Measurements from ENCODE around the gene ZC3H10. TPM values are rescaled to one million over a fixed set of nuclear protein-coding genes. Genes with fewer than 3 reads are reported as not detected.

The ZC3H10 gene
- total and polyA plus RNA-seq, 2 donors = 4.6 to 4.9 TPM

- no peaks in the 10 kb centered on the region for H3K36me3 ChIP-seq (ENCODE audit: insufficient read depth)
- H3K27ac ChIP-seq (ENCODE audit: low read depth) = no peak overlapping the region
- WGBS = 80% methylated on average over 3 of the region's 3 CpGs
- H3K4me3 ChIP-seq (ENCODE audit: low read depth, low read length) = no peak overlapping the region
- no peak for DNase-seq (ENCODE audit: extremely low spot score)
- no peaks in the 10 kb centered on the region for H3K4me1 ChIP-seq (ENCODE audit: insufficient read depth)
These were observed 32.0 kb upstream of the ZC3H10 start for GRCh38 chr12:56086096-56086495.

GRCh38 chr12:56086608-56087007 is 31.5 kb upstream of the ZC3H10 start:
- 81% methylated on average over 6 of the region's 6 CpGs for WGBS
- H3K4me3 ChIP-seq (ENCODE audit: low read depth, low read length) = no peak overlapping the region
- no peak overlapping the region for H3K27ac ChIP-seq (ENCODE audit: low read depth)
- DNase-seq (ENCODE audit: extremely low spot score) = no peak
- H3K36me3 ChIP-seq (ENCODE audit: insufficient read depth) = no peaks in the 10 kb centered on the region
- H3K4me1 ChIP-seq (ENCODE audit: insufficient read depth) = no peaks in the 10 kb centered on the region

GRCh38 chr12:56087220-56087619 is 30.8 kb upstream of the ZC3H10 start:
- WGBS = 78% methylated on average over 6 of the region's 6 CpGs
- H3K4me1 ChIP-seq (ENCODE audit: insufficient read depth) = no peaks in the 10 kb centered on the region
- DNase-seq (ENCODE audit: extremely low spot score) = no peak
- no peak overlapping the region for H3K27ac ChIP-seq (ENCODE audit: low read depth)
- no peak overlapping the region for H3K4me3 ChIP-seq (ENCODE audit: low read depth, low read length)
- no peaks in the 10 kb centered on the region for H3K36me3 ChIP-seq (ENCODE audit: insufficient read depth)

GRCh38 chr12:56097738-56098137 is 20.3 kb upstream of the ZC3H10 start:
- DNase-seq (ENCODE audit: extremely low spot score) = no peak
- H3K36me3 ChIP-seq (ENCODE audit: insufficient read depth) = no peaks in the 10 kb centered on the region
- 84% methylated on average over 6 of the region's 6 CpGs for WGBS
- H3K4me3 ChIP-seq (ENCODE audit: low read depth, low read length) = no peak overlapping the region
- H3K4me1 ChIP-seq (ENCODE audit: insufficient read depth) = no peaks in the 10 kb centered on the region
- no peak overlapping the region for H3K27ac ChIP-seq (ENCODE audit: low read depth)

- H3K4me1 ChIP-seq (ENCODE audit: insufficient read depth) = no peaks in the 10 kb centered on the region
- DNase-seq (ENCODE audit: extremely low spot score) = no peak
- 83% methylated on average over 3 of the region's 3 CpGs for WGBS
- H3K27ac ChIP-seq (ENCODE audit: low read depth) = no peak overlapping the region
- no peaks in the 10 kb centered on the region for H3K36me3 ChIP-seq (ENCODE audit: insufficient read depth)
- no peak overlapping the region for H3K4me3 ChIP-seq (ENCODE audit: low read depth, low read length)
These were observed 19.5 kb upstream of the ZC3H10 start for GRCh38 chr12:56098592-56098991.

- DNase-seq (ENCODE audit: extremely low spot score) = no peak
- Histone ChIP-seq H3K4me1 (ENCODE audit: insufficient read depth) (no peaks in the 10 kb centered on the region), H3K27ac (ENCODE audit: low read depth) (no peak overlapping the region), H3K4me3 (ENCODE audit: low read depth, low read length) (no peak overlapping the region), H3K36me3 (ENCODE audit: insufficient read depth) (no peaks in the 10 kb centered on the region)
- WGBS = 90% methylated on average over 4 of the region's 4 CpGs
These were observed 18.3 kb upstream of the ZC3H10 start for GRCh38 chr12:56099787-56100186.

- DNase-seq (ENCODE audit: extremely low spot score) = no peak
These were observed 17.0 kb upstream of the ZC3H10 start for GRCh38 chr12:56101045-56101444.

GRCh38 chr12:56102683-56103065 is 15.4 kb upstream of the ZC3H10 start:
- 74% methylated on average over 1 of the region's 1 CpG for WGBS
- no peak for DNase-seq (ENCODE audit: extremely low spot score)
- no peak overlapping the region for H3K27ac ChIP-seq (ENCODE audit: low read depth)
- H3K4me3 ChIP-seq (ENCODE audit: low read depth, low read length) = no peak overlapping the region
- peaks cover 3% of the 10 kb centered on the region for H3K36me3 ChIP-seq (ENCODE audit: insufficient read depth)
- no peaks in the 10 kb centered on the region for H3K4me1 ChIP-seq (ENCODE audit: insufficient read depth)

More at GRCh38 chr12:56101045-56101444, 17.0 kb upstream of the ZC3H10 start:
- H3K36me3 ChIP-seq (ENCODE audit: insufficient read depth) = no peaks in the 10 kb centered on the region
- no peaks in the 10 kb centered on the region for H3K4me1 ChIP-seq (ENCODE audit: insufficient read depth)
- WGBS = 89% methylated on average over 14 of the region's 14 CpGs
- no peak overlapping the region for H3K27ac ChIP-seq (ENCODE audit: low read depth)
- H3K4me3 ChIP-seq (ENCODE audit: low read depth, low read length) = no peak overlapping the region

GRCh38 chr12:56103066-56103711 is 14.9 kb upstream of the ZC3H10 start:
- DNase-seq (ENCODE audit: extremely low spot score) = no peak
- 52% methylated on average over 6 of the region's 6 CpGs for WGBS
- Histone ChIP-seq H3K36me3 (ENCODE audit: insufficient read depth) (peaks cover 3% of the 10 kb centered on the region), H3K4me1 (ENCODE audit: insufficient read depth) (no peaks in the 10 kb centered on the region), H3K27ac (ENCODE audit: low read depth) (no peak overlapping the region), H3K4me3 (ENCODE audit: low read depth, low read length) (peak overlapping the region; percentile 72)

GRCh38 chr12:56103823-56104108 is 14.3 kb upstream of the ZC3H10 start:
- H3K4me1 ChIP-seq (ENCODE audit: insufficient read depth) = no peaks in the 10 kb centered on the region
- peak overlapping the region; percentile 72 for H3K4me3 ChIP-seq (ENCODE audit: low read depth, low read length)
- no peak for DNase-seq (ENCODE audit: extremely low spot score)
- H3K27ac ChIP-seq (ENCODE audit: low read depth) = peak overlapping the region; percentile 81
- 1% methylated on average over 8 of the region's 8 CpGs for WGBS
- peaks cover 3% of the 10 kb centered on the region for H3K36me3 ChIP-seq (ENCODE audit: insufficient read depth)

- no peaks in the 10 kb centered on the region for H3K4me1 ChIP-seq (ENCODE audit: insufficient read depth)
- under 1% methylated on average over 60 of the region's 60 CpGs for WGBS
- peak within 1 kb of the TSS; percentile 81 for H3K27ac ChIP-seq (ENCODE audit: low read depth)
- peak within 1 kb of the TSS; percentile 72 for H3K4me3 ChIP-seq (ENCODE audit: low read depth, low read length)
- peak; percentile 97 for DNase-seq (ENCODE audit: extremely low spot score)
- peaks cover 3% of the 10 kb centered on the region for H3K36me3 ChIP-seq (ENCODE audit: insufficient read depth)
These were observed 13.8 kb upstream of the ZC3H10 start, which contains the start of gene PA2G4 for GRCh38 chr12:56104109-56104814. PA2G4 (plus strand) TSS chr12:56104559; CDS start chr12:56104738, 179 bp downstream.

- Histone ChIP-seq H3K27ac (ENCODE audit: low read depth) (peak overlapping the region; percentile 55), H3K36me3 (ENCODE audit: insufficient read depth) (peaks cover 9% of the 10 kb centered on the region), H3K4me3 (ENCODE audit: low read depth, low read length) (peak overlapping the region; percentile 72), H3K4me1 (ENCODE audit: insufficient read depth) (no peaks in the 10 kb centered on the region)
- under 1% methylated on average over 40 of the region's 40 CpGs for WGBS
- DNase-seq (ENCODE audit: extremely low spot score) = no peak
These were observed 13.1 kb upstream of the ZC3H10 start for GRCh38 chr12:56104815-56105608.

- H3K27ac ChIP-seq (ENCODE audit: low read depth) = no peak overlapping the region
- H3K4me1 ChIP-seq (ENCODE audit: insufficient read depth) = no peaks in the 10 kb centered on the region
- peaks cover 9% of the 10 kb centered on the region for H3K36me3 ChIP-seq (ENCODE audit: insufficient read depth)
- WGBS = 27% methylated on average over 2 of the region's 2 CpGs
- H3K4me3 ChIP-seq (ENCODE audit: low read depth, low read length) = peak overlapping the region; percentile 72
- no peak for DNase-seq (ENCODE audit: extremely low spot score)
These were observed 12.5 kb upstream of the ZC3H10 start for GRCh38 chr12:56105609-56105902.

GRCh38 chr12:56107242-56107641 is 10.8 kb upstream of the ZC3H10 start:
- no peaks in the 10 kb centered on the region for H3K4me1 ChIP-seq (ENCODE audit: insufficient read depth)
- no peak overlapping the region for H3K27ac ChIP-seq (ENCODE audit: low read depth)
- no peak overlapping the region for H3K4me3 ChIP-seq (ENCODE audit: low read depth, low read length)
- DNase-seq (ENCODE audit: extremely low spot score) = no peak
- 92% methylated on average over 3 of the region's 3 CpGs for WGBS
- H3K36me3 ChIP-seq (ENCODE audit: insufficient read depth) = peaks cover 13% of the 10 kb centered on the region
